ENCODE results near the gene EYS. TPM values are rescaled to one million over a fixed set of nuclear protein-coding genes. Genes with fewer than 3 reads are reported as not detected.
"Not testable (repeated sequence)": the region's sequence is repeated elsewhere in the genome, so short reads cannot be mapped to it uniquely, and the experiment has no call there.

The EYS gene
- total RNA-seq, 4 donors from 2014 or later: 0.12 to 1.4 (median 0.22) TPM

GRCh38 chr6:65610746-65611145, 96.3 kb downstream of the EYS start:
- TF ChIP-seq CTCF (IDR thresholded peaks at IDR 0.05): no peak
- no peak for ATAC-seq (ENCODE audit: low FRiP score)
- no peak for DNase-seq (ENCODE audit: low spot score)

GRCh38 chr6:65595540-65595939, 111.5 kb downstream of the EYS start:
- DNase-seq (ENCODE audit: low spot score) (no peak), ATAC-seq (ENCODE audit: low FRiP score) (no peak)
- no peak for TF ChIP-seq CTCF (IDR thresholded peaks at IDR 0.05)

GRCh38 chr6:65570340-65570739, 136.7 kb downstream of the EYS start:
- no peak for TF ChIP-seq CTCF (IDR thresholded peaks at IDR 0.05)
- no peak for DNase-seq (ENCODE audit: low spot score)
- ATAC-seq (ENCODE audit: low FRiP score): no peak

GRCh38 chr6:65569505-65569904, 137.5 kb downstream of the EYS start:
- no peak for DNase-seq (ENCODE audit: low spot score)
- no peak for TF ChIP-seq CTCF (IDR thresholded peaks at IDR 0.05)
- no peak for ATAC-seq (ENCODE audit: low FRiP score)

- DNase-seq (ENCODE audit: low spot score); ATAC-seq (ENCODE audit: low FRiP score): not testable (repeated sequence)
These were observed 138.0 kb downstream of the EYS start for GRCh38 chr6:65569056-65569455.

- no peak for TF ChIP-seq CTCF (IDR thresholded peaks at IDR 0.05)
- no peak for ATAC-seq (ENCODE audit: low FRiP score)
- DNase-seq (ENCODE audit: low spot score): no peak
These were observed 140.9 kb downstream of the EYS start for GRCh38 chr6:65566117-65566516.

GRCh38 chr6:65558071-65558470, 149.0 kb downstream of the EYS start:
- DNase-seq (ENCODE audit: low spot score): no peak
- no peak for TF ChIP-seq CTCF (IDR thresholded peaks at IDR 0.05)
- ATAC-seq (ENCODE audit: low FRiP score): no peak

- no peak for DNase-seq (ENCODE audit: low spot score)
- ATAC-seq (ENCODE audit: low FRiP score): no peak
- no peak for TF ChIP-seq CTCF (IDR thresholded peaks at IDR 0.05)
These were observed 149.8 kb downstream of the EYS start for GRCh38 chr6:65557224-65557623.

Data from omental fat pad (tissue), 4 donors.